SK-N-SH treated with all-trans-retinoic acid at 6 μM for 48 hours (cell line): ENCODE results near the gene ATP9A.

ENCODE experiments used
- ISL1 ChIP-seq: fragments of 250-450 bp; sonication (Bioruptor Pico); IDR thresholded peaks from 2 replicates; pipeline ENCODE4 v2.1.2; 2022; ENCODE audit warnings: mild to moderate bottlenecking, moderate library complexity
- OSR1 ChIP-seq: fragments of 250-450 bp; sonication (Bioruptor Pico); IDR thresholded peaks from 2 replicates; pipeline ENCODE4 v1.8.0; 2022; ENCODE audit warnings: moderate library complexity, mild to moderate bottlenecking, inconsistent platforms
- RARB ChIP-seq: fragments of 250-450 bp; sonication (Bioruptor Pico); IDR thresholded peaks from 2 replicates; pipeline ENCODE4 v1.8.0; 2021; ENCODE audit warnings: mild to moderate bottlenecking, moderate library complexity
- ZFP30 ChIP-seq: fragments of 450-650 bp; formaldehyde crosslinking; IDR thresholded peaks from 2 replicates; pipeline ENCODE4 v1.5.0; 2022; ENCODE audit warnings: mild to moderate bottlenecking, moderate library complexity
- ZNF565 ChIP-seq: fragments of 450-650 bp; formaldehyde crosslinking; conservative IDR thresholded peaks from 2 replicates; pipeline ENCODE4 v1.5.0; 2020; ENCODE audit warnings: low read depth, mild to moderate bottlenecking, moderate library complexity
- ZNF8 ChIP-seq: fragments of 450-650 bp; formaldehyde crosslinking; IDR thresholded peaks from 2 replicates; pipeline ENCODE4 v1.5.0; 2020; ENCODE audit warnings: mild to moderate bottlenecking, moderate library complexity
- TF ChIP-seq, protein P1 (sequence below): fragments of 250-450 bp; sonication (Bioruptor Pico); IDR thresholded peaks from 2 replicates; pipeline ENCODE4 v1.5.0; 2020; ENCODE audit warnings: mild to moderate bottlenecking, moderate library complexity
- TF ChIP-seq, protein P2 (sequence below): fragments of 250-450 bp; sonication (Bioruptor Pico); IDR thresholded peaks from 2 replicates; pipeline ENCODE4 v1.5.1; 2020; ENCODE audit warnings: low read depth, mild to moderate bottlenecking, moderate library complexity

DNA sequence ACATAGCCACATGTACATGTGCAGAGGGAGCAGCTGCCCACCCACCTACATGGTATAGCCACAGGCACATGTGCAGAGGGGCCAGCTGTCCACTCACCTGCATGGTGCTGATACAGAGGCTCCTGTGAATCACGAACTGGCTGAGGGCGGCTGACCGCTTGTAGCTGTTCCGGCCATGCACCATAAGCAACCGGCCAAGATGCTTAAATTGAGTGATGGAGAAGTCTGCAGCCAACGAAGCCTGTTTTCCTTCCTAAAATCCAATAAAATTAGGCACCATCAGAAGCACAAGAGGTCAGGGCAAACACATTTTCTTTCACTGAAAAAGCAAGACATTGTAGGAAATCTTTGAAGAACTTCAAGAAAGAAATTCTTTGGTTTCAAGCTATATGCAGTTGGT is 154.6 kb downstream of the ATP9A start:
- TF ChIP-seq ZNF8 (CRISPR knock-in tag) = no peak
- TF ChIP-seq, protein P1, sequence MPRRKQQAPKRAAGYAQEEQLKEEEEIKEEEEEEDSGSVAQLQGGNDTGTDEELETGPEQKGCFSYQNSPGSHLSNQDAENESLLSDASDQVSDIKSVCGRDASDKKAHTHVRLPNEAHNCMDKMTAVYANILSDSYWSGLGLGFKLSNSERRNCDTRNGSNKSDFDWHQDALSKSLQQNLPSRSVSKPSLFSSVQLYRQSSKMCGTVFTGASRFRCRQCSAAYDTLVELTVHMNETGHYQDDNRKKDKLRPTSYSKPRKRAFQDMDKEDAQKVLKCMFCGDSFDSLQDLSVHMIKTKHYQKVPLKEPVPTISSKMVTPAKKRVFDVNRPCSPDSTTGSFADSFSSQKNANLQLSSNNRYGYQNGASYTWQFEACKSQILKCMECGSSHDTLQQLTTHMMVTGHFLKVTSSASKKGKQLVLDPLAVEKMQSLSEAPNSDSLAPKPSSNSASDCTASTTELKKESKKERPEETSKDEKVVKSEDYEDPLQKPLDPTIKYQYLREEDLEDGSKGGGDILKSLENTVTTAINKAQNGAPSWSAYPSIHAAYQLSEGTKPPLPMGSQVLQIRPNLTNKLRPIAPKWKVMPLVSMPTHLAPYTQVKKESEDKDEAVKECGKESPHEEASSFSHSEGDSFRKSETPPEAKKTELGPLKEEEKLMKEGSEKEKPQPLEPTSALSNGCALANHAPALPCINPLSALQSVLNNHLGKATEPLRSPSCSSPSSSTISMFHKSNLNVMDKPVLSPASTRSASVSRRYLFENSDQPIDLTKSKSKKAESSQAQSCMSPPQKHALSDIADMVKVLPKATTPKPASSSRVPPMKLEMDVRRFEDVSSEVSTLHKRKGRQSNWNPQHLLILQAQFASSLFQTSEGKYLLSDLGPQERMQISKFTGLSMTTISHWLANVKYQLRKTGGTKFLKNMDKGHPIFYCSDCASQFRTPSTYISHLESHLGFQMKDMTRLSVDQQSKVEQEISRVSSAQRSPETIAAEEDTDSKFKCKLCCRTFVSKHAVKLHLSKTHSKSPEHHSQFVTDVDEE (CRISPR knock-in tag) = no peak
- no peak for TF ChIP-seq OSR1
- TF ChIP-seq RARB (CRISPR knock-in tag) = no peak
- TF ChIP-seq, protein P2, sequence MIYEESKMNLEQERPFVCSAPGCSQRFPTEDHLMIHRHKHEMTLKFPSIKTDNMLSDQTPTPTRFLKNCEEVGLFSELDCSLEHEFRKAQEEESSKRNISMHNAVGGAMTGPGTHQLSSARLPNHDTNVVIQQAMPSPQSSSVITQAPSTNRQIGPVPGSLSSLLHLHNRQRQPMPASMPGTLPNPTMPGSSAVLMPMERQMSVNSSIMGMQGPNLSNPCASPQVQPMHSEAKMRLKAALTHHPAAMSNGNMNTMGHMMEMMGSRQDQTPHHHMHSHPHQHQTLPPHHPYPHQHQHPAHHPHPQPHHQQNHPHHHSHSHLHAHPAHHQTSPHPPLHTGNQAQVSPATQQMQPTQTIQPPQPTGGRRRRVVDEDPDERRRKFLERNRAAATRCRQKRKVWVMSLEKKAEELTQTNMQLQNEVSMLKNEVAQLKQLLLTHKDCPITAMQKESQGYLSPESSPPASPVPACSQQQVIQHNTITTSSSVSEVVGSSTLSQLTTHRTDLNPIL (CRISPR knock-in tag) = no peak
- no peak for TF ChIP-seq ZNF565 (CRISPR knock-in tag)
- no peak for TF ChIP-seq ISL1
- TF ChIP-seq ZFP30 (CRISPR knock-in tag) = no peak
